ENCODE results near the gene FKBP5.

- TF ChIP-seq CTCF (conservative IDR thresholded peaks at IDR 0.05 in 1 of 2, IDR thresholded peaks at IDR 0.05 in 1 of 2; ENCODE audit: low read depth in 1 of 2, low read length in 2 of 2) (no peak), EZH2 (IDR thresholded peaks at IDR 0.05; ENCODE audit: low read length, missing control alignments) (no peak)
Observed at GRCh38 chr6:35663447-35664235, 25.1 kb downstream of the FKBP5 start.

All from fibroblast of lung (primary cell).